ENCODE measurements around the gene NUDT13. TPM values are rescaled to one million over a fixed set of nuclear protein-coding genes. Genes with fewer than 3 reads are reported as not detected.

The NUDT13 gene
- total and polyA plus RNA-seq, 2 of the 4 experiments (the other 2 are of a cell fraction): 0.90 to 1.7 TPM

GRCh38 chr10:73131913-73132686 lies 21.8 kb downstream of the NUDT13 start:
- ChIA-PET POLR2A (ENCODE audit: unreplicated experiment) (no interaction called here), CTCF (no interaction called here)
- Histone ChIP-seq H3K18ac (ENCODE audit: low read depth, low read length) (no peak overlapping the region), H4K5ac (ENCODE audit: low read depth, low read length) (no peak overlapping the region), H3K4me3 (ENCODE audit: insufficient read depth, low read depth, low read length) (no peak overlapping the region), H2AK5ac (ENCODE audit: low read depth, low read length) (no peak overlapping the region), H2BK120ac (ENCODE audit: low read depth, low read length) (no peak overlapping the region), H3K36me3 (ENCODE audit: control insufficient read depth, insufficient read depth, low read length) (peaks cover 28% of the 10 kb centered on the region), H3K27ac (ENCODE audit: insufficient read depth, low read length) (no peak overlapping the region), H3K4me2 (ENCODE audit: low read depth, low read length) (no peak overlapping the region), H4K91ac (ENCODE audit: insufficient read depth, low read depth, low read length) (no peak overlapping the region), H2BK20ac (ENCODE audit: low read depth, low read length) (no peak overlapping the region), H4K20me1 (ENCODE audit: insufficient read depth, low read length) (no peaks in the 10 kb centered on the region), H2BK15ac (ENCODE audit: low read depth, low read length) (no peak overlapping the region), H2BK5ac (ENCODE audit: low read depth, low read length, poor library complexity, severe bottlenecking) (no peak overlapping the region), H3K4ac (ENCODE audit: low read depth, low read length) (no peak overlapping the region), H4K8ac (ENCODE audit: low read depth in 2 of 2, low read length in 2 of 2) (no peak overlapping the region), H3K14ac (replicated peaks; ENCODE audit: low read depth, low read length) (no peak overlapping the region), H3K4me1 (ENCODE audit: control insufficient read depth, insufficient read depth, low read length) (no peaks in the 10 kb centered on the region), H3K23ac (ENCODE audit: low read depth, low read length) (no peak overlapping the region), H3K56ac (ENCODE audit: extremely low read depth, insufficient read depth, low read length) (no peak overlapping the region), H3K9me3 (ENCODE audit: control insufficient read depth, insufficient read depth, low read length) (no peaks in the 10 kb centered on the region), H3K9me1 (ENCODE audit: insufficient read depth, low read length) (0 out of 2 replicates have a peak, but pooled peaks cover 7% of the 10 kb centered on the region), H3K79me1 (ENCODE audit: low read depth in 1 of 2, low read length in 2 of 2) (peaks cover 7 to 9% of the 10 kb centered on the region in 2 experiments; a peak in 3 of 4 replicates), H2AFZ (replicated peaks; ENCODE audit: low read length, poor library complexity) (no peak overlapping the region), H3K9ac (ENCODE audit: low read depth, low read length) (no peak overlapping the region), H3K27me3 (ENCODE audit: control insufficient read depth, insufficient read depth, low read length) (no peaks in the 10 kb centered on the region), H2AK9ac (replicated peaks; ENCODE audit: low read depth, low read length, poor library complexity) (no peak overlapping the region)
- DNase-seq (no peak), ATAC-seq (ENCODE audit: low read depth) (no peak)
- no CpG with 5 or more reads among the region's 2 CpGs for WGBS, 2 experiments (ENCODE audit: extremely low coverage in 2 of 2, insufficient read length in 1 of 2)
- BruUV-seq (replicated peaks): no TSS peak
- in situ Hi-C loops (cut with MboI; ENCODE audit: low sequenced_read_pairs): no loop called here
- dilution Hi-C loops (cut with HindIII; ENCODE audit: low sequenced_read_pairs, unreplicated experiment): no loop called here
- no peak for TF ChIP-seq CTCF (conservative IDR thresholded peaks at IDR 0.05; ENCODE audit: low read depth, low read length)
- TF ChIP-seq RCOR1 (IDR thresholded peaks at IDR 0.05; ENCODE audit: insufficient replicate concordance, low read length): no peak
- no peak for TF ChIP-seq MAZ (IDR thresholded peaks at IDR 0.05; ENCODE audit: borderline replicate concordance, low read depth, low read length)
- no peak for TF ChIP-seq POLR2A (IDR thresholded peaks at IDR 0.05; ENCODE audit: low read depth, low read length)
- no peak for TF ChIP-seq MAFK (IDR thresholded peaks at IDR 0.05; ENCODE audit: low read depth, low read length)
- TF ChIP-seq MXI1 (IDR thresholded peaks at IDR 0.05; ENCODE audit: borderline replicate concordance, low read depth, low read length): no peak
- TF ChIP-seq SMC3 (IDR thresholded peaks at IDR 0.05; ENCODE audit: low read depth, low read length): no peak
- no peak for TF ChIP-seq FOS (IDR thresholded peaks at IDR 0.05; ENCODE audit: low read depth, low read length)
- TF ChIP-seq RAD21 (IDR thresholded peaks at IDR 0.05; ENCODE audit: low read length): no peak
- TF ChIP-seq CHD1 (IDR thresholded peaks at IDR 0.05; ENCODE audit: low read depth, low read length): no peak
- TF ChIP-seq CEBPB (IDR thresholded peaks at IDR 0.05; ENCODE audit: low read depth, low read length): no peak
- no peak for TF ChIP-seq RFX5 (IDR thresholded peaks at IDR 0.05; ENCODE audit: low read depth, low read length)
- TF ChIP-seq USF2 (IDR thresholded peaks at IDR 0.05; ENCODE audit: low read depth, low read length): no peak
- no peak for TF ChIP-seq ELK1 (IDR thresholded peaks at IDR 0.05; ENCODE audit: borderline replicate concordance, low read depth, low read length)
- TF ChIP-seq BHLHE40 (IDR thresholded peaks at IDR 0.05; ENCODE audit: low read depth, low read length): no peak
- TF ChIP-seq NFE2L2 (IDR thresholded peaks at IDR 0.05; ENCODE audit: low read depth, low read length): no peak
- intact Hi-C loops (cut with micrococcal nuclease): no loop called here
